ENCODE data around the gene ASXL1. TPM values are rescaled to one million over a fixed set of nuclear protein-coding genes. Genes with fewer than 3 reads are reported as not detected.
A peak's percentile ranks its signal among the peaks of the same experiment; 100 is the strongest.

The ASXL1 gene
- total RNA-seq, 4 donors from 2014 or later, result 43.5 to 79.8 (median 58.4) TPM

DNA sequence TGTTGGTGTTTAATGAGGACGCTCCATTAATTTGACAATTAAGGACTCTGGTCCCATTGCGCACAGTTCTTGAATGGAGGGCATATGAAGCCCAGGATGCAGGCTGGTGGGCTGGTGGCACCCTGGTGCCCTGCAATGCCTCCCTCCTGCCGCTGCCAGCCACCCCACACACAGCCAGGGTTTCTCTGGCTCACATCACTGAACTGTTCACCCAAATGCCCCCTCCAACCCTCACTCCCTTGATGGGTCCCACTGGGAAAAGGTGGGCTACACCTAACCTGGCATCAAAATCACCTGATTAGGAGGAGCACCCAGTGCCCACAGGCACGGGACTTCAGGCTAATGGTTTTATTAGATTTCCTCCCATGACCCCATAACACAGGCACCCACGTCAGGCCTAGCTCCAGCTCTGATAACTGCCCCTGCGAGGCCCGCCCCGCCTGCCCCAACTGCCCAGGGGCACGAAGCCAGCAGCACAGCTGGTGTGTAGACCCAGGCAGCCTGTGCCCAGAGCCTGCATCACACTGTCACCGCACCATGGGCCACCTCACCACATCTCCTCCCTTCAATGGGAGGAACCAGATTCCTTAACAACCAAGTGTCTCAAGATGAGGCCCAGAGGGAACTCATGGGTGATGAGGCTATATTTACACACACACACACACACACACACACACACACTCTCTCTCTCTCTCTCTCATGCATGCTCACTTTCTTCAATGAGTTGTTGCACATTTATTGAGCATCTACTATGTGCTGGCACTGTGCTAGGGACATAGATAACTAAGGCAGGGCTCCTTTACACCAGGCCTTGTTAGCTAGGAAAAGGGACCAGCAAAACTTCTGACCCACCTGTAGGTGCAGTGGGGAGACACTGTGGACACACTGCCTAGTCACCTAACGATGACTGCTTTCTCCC, 119.7 kb downstream of the ASXL1 start:
- no peak for ATAC-seq
- no peak for TF ChIP-seq EP300 (IDR thresholded peaks at IDR 0.05)
- no peak for TF ChIP-seq CTCF (IDR thresholded peaks at IDR 0.05)
- TF ChIP-seq POLR2AphosphoS5 (IDR thresholded peaks at IDR 0.05), result no peak
- TF ChIP-seq POLR2A (IDR thresholded peaks at IDR 0.05), result no peak
- Histone ChIP-seq H3K4me3 (no peak overlapping the region), H3K27me3 (no peaks in the 10 kb centered on the region), H3K9me3 (no peaks in the 10 kb centered on the region), H3K4me1 (peaks cover 0 to 96% (median 56%) of the 10 kb centered on the region in 3 donors), H3K27ac (peak overlapping the region in 3 of 4 donors; percentile 83 to 93 (median 89)), H3K36me3 (peaks cover 0 to 3% of the 10 kb centered on the region in 2 donors)
- 92% methylated on average over 2 of the region's 11 CpGs; no CpG with 5 or more reads in 1 of the 2 donors for WGBS, 2 donors (ENCODE audit: low coverage in 1 of 2)

GRCh38 chr20:32478576-32478975, 120.4 kb downstream of the ASXL1 start:
- no peaks in the 10 kb centered on the region for H3K36me3 ChIP-seq
- 82 to 96% methylated on average over 4 to 7 of the region's 7 CpGs for WGBS, 2 donors (ENCODE audit: low coverage in 1 of 2)
- H3K4me1 ChIP-seq, result peaks cover 0 to 89% (median 49%) of the 10 kb centered on the region in 3 donors

DNA sequence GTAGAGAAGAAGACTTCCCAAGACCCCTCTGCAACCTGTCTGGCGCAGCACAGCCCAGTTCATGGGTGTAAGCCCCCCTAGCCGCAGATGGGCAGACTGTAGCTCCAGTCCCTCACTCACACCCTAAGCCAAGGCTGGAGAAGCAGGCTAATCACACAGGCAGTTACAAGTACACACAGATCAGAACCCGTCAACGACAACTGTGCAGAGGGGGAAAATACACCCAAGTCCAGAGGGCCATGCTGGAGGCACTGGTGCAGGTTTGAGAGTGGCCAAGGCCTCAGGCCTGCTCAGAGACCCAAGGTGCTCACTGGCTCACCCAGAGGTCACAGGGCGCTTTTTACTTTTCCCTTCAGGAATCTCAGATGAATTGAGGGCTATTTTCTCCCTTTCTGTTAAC, 120.9 kb downstream of the ASXL1 start:
- no peaks in the 10 kb centered on the region for H3K9me3 ChIP-seq
- 89% methylated on average over 1 of the region's 5 CpGs; no CpG with 5 or more reads in 1 of the 2 donors for WGBS, 2 donors (ENCODE audit: low coverage in 1 of 2)

More at GRCh38 chr20:32478576-32478975, 120.4 kb downstream of the ASXL1 start:
- ATAC-seq, result no peak
- H3K9me3 ChIP-seq, result no peaks in the 10 kb centered on the region
- no peak overlapping the region for H3K27ac ChIP-seq
- H3K4me3 ChIP-seq, result no peak overlapping the region
- no peaks in the 10 kb centered on the region for H3K27me3 ChIP-seq
- no peak for TF ChIP-seq EP300 (IDR thresholded peaks at IDR 0.05)

DNA sequence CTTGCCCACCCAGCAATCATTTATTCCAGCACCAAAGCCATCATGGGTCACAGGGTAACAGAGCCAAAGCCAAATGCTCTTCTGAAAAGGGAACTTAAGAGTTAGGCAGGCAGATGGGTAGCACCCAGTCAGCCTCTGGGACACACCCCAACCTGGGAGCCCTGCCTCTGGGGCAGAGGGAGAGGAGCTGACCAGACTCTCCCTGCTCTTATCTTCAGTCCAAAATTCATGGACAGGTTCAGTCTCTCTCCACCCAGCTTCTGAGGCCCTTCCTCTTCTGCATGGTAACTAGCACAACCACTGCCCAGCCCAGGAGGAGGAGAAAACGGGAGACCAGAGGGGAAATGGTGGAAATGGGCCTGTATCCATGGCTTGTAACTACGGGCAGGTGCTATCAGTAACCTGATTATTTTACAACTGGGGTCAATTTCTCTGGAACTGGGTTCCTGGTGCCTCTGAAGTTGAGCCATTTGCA, 121.6 kb downstream of the ASXL1 start:
- TF ChIP-seq POLR2AphosphoS5 (IDR thresholded peaks at IDR 0.05), result no peak
- TF ChIP-seq EP300 (IDR thresholded peaks at IDR 0.05), result no peak
- TF ChIP-seq POLR2A (IDR thresholded peaks at IDR 0.05), result no peak
- no peak for TF ChIP-seq CTCF (IDR thresholded peaks at IDR 0.05)
- Histone ChIP-seq H3K4me1 (peaks cover 0 to 89% (median 37%) of the 10 kb centered on the region in 3 donors), H3K27me3 (no peaks in the 10 kb centered on the region), H3K27ac (peak overlapping the region in 3 of 4 donors; percentile 86 to 91 (median 88)), H3K36me3 (no peaks in the 10 kb centered on the region), H3K9me3 (no peaks in the 10 kb centered on the region), H3K4me3 (no peak overlapping the region)
- no CpG with 5 or more reads among the region's 2 CpGs for WGBS, 2 donors (ENCODE audit: low coverage in 1 of 2)
- no peak for ATAC-seq

More for the DNA sequence above, 120.9 kb downstream of the ASXL1 start:
- peak overlapping the region in 1 of 4 donors; percentile 91 for H3K27ac ChIP-seq
- H3K27me3 ChIP-seq, result no peaks in the 10 kb centered on the region
- no peak for ATAC-seq
- peaks cover 0 to 89% (median 44%) of the 10 kb centered on the region in 3 donors for H3K4me1 ChIP-seq
- TF ChIP-seq CTCF (IDR thresholded peaks at IDR 0.05), result no peak
- TF ChIP-seq POLR2AphosphoS5 (IDR thresholded peaks at IDR 0.05), result no peak
- no peak for TF ChIP-seq POLR2A (IDR thresholded peaks at IDR 0.05)
- TF ChIP-seq EP300 (IDR thresholded peaks at IDR 0.05), result no peak
- H3K36me3 ChIP-seq, result no peaks in the 10 kb centered on the region
- H3K4me3 ChIP-seq, result no peak overlapping the region

GRCh38 chr20:32480371-32481241, 122.5 kb downstream of the ASXL1 start:
- Histone ChIP-seq H3K4me1 (peaks cover 0 to 89% (median 29%) of the 10 kb centered on the region in 3 donors), H3K27ac (peak overlapping the region in 3 of 4 donors; percentile 86 to 91 (median 88)), H3K27me3 (no peaks in the 10 kb centered on the region), H3K36me3 (no peaks in the 10 kb centered on the region), H3K9me3 (no peaks in the 10 kb centered on the region), H3K4me3 (peak overlapping the region in 1 of 2 donors; percentile 92)
- no peak for ATAC-seq
- 34 to 48% methylated on average over 3 to 6 of the region's 12 CpGs for WGBS, 2 donors (ENCODE audit: low coverage in 1 of 2)
- TF ChIP-seq EP300 (IDR thresholded peaks at IDR 0.05) (no peak), POLR2A (IDR thresholded peaks at IDR 0.05) (no peak), CTCF (IDR thresholded peaks at IDR 0.05) (no peak), POLR2AphosphoS5 (IDR thresholded peaks at IDR 0.05) (peak; percentile 42)

Data from gastroesophageal sphincter (tissue), 4 donors.